KMS-11 (cell line): Measurements from ENCODE around the gene IGSF23.

ENCODE experiments used
- H2AFZ ChIP-seq: fragments of 200-600 bp; sonication (generic); 2 replicates; pipeline ENCODE4 v1.6.1; 2016; ENCODE audit warnings: antibody characterized with exemption, mixed run types, low read depth
- H3K27ac ChIP-seq: fragments of 200-600 bp; sonication (generic); 2 replicates; pipeline ENCODE4 v1.6.1; 2016; ENCODE audit warnings: mild to moderate bottlenecking, mixed run types
- H3K27me3 ChIP-seq: fragments of 200-600 bp; sonication (generic); 2 replicates; pipeline ENCODE4 v1.6.1; 2017; ENCODE audit warnings: mild to moderate bottlenecking, low read depth, mixed run types, moderate library complexity; ENCODE audit not compliant: insufficient read depth
- H3K36me3 ChIP-seq: fragments of 200-600 bp; sonication (generic); 2 replicates; pipeline ENCODE4 v1.6.1; 2017; ENCODE audit warnings: mild to moderate bottlenecking, mixed run types; ENCODE audit not compliant: insufficient read depth
- H3K4me1 ChIP-seq: fragments of 200-600 bp; sonication (generic); 2 replicates; pipeline ENCODE4 v1.6.1; 2016; ENCODE audit warnings: mild to moderate bottlenecking, low read depth, mixed run types; ENCODE audit not compliant: poor library complexity, severe bottlenecking
- H3K4me2 ChIP-seq: fragments of 200-600 bp; sonication (generic); 2 replicates; pipeline ENCODE4 v1.7.0; 2016; ENCODE audit warnings: mild to moderate bottlenecking, mixed run types
- H3K4me3 ChIP-seq: fragments of 200-600 bp; sonication (generic); IDR thresholded peaks from 2 replicates; pipeline ENCODE4 v1.6.1; 2017; ENCODE audit warnings: low read depth, low read length, mixed read lengths; ENCODE audit not compliant: insufficient read depth
- H3K79me2 ChIP-seq: fragments of 200-600 bp; sonication (generic); 2 replicates; pipeline ENCODE4 v1.6.1; 2016; ENCODE audit warnings: low read depth, mixed run types; ENCODE audit not compliant: insufficient read depth
- H3K9ac ChIP-seq: fragments of 200-600 bp; sonication (generic); 2 replicates; pipeline ENCODE4 v1.6.1; 2016; ENCODE audit warnings: mild to moderate bottlenecking, mixed run types
- H4K20me1 ChIP-seq: fragments of 200-600 bp; sonication (generic); 2 replicates; pipeline ENCODE4 v1.6.1; 2016; ENCODE audit warnings: mild to moderate bottlenecking, mixed run types; ENCODE audit not compliant: insufficient read depth
- TF ChIP-seq, protein P1 (sequence below): fragments of 200-600 bp; sonication (generic); conservative IDR thresholded peaks from 2 replicates; pipeline ENCODE4 v1.6.1; 2017; ENCODE audit warnings: low read depth, mild to moderate bottlenecking, antibody characterized with exemption, low read length, moderate library complexity, mixed read lengths

The IGSF23 gene

DNA sequence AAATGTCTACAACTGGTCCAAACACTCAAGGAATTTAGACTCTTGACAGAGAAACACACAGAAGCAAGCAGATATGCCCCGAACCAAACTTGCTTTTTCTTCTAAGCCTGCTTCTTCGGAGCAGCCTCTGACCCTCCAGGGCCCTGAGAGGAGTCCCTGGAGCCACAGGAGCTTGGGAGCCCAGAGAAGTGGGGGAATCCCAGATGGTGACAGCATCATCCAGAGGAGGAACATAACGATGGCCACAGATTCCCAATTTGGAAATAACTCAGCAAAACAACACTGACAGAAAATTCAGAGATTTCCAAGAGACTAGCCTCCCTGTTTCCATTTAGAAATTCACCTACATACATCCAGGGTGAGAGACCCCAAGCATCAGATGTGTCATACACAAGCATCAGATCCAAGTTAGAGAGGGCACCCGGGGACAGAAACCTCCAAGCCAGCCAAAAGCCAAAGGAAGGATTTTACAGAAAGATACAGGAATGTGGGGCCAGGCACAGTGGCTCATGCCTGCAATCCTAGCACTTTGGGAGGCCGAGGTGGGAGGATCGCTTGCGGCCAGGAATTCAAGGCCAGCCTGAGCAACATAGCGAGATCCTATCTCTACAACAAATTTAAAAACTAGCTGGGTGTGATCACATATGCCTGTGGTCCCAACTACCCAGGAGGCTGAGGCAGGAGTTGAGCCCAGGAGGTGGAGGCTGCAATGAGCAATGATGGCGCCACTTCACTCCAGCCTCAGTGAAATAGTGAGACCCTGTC is 28.3 kb downstream of the IGSF23 start:
- no peak overlapping the region for H3K9ac ChIP-seq
- TF ChIP-seq, protein P1, sequence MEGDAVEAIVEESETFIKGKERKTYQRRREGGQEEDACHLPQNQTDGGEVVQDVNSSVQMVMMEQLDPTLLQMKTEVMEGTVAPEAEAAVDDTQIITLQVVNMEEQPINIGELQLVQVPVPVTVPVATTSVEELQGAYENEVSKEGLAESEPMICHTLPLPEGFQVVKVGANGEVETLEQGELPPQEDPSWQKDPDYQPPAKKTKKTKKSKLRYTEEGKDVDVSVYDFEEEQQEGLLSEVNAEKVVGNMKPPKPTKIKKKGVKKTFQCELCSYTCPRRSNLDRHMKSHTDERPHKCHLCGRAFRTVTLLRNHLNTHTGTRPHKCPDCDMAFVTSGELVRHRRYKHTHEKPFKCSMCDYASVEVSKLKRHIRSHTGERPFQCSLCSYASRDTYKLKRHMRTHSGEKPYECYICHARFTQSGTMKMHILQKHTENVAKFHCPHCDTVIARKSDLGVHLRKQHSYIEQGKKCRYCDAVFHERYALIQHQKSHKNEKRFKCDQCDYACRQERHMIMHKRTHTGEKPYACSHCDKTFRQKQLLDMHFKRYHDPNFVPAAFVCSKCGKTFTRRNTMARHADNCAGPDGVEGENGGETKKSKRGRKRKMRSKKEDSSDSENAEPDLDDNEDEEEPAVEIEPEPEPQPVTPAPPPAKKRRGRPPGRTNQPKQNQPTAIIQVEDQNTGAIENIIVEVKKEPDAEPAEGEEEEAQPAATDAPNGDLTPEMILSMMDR, result no peak
- H3K79me2 ChIP-seq, result no peaks in the 10 kb centered on the region
- no peaks in the 10 kb centered on the region for H3K4me1 ChIP-seq
- H3K36me3 ChIP-seq, result no peaks in the 10 kb centered on the region
- no peak overlapping the region for H2AFZ ChIP-seq
- no peak overlapping the region for H3K4me2 ChIP-seq
- H4K20me1 ChIP-seq, result no peaks in the 10 kb centered on the region
- H3K4me3 ChIP-seq, result no peak overlapping the region
- no peak overlapping the region for H3K27ac ChIP-seq
- H3K27me3 ChIP-seq, result no peaks in the 10 kb centered on the region

DNA sequence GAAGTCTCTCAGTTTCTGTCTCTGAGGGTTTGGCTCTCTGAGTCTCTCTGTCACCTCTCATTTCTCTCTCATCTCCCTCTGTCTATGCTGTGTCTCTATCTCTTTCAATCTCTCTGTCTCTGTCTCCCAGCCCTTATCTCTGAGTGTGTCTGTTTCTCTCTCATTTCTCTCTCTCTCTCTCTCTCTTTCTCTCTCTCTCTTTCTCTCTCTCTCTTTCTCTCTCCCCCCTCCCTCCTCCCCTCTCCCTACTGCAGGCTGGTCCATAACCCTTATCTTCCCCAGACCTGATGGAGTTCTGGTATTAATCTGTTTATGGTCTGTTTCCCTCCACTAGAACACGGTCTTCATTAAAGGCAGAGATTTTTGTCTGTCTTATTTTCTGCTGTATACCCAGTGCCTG is 29.0 kb downstream of the IGSF23 start:
- TF ChIP-seq, protein P1, result no peak
- no peak overlapping the region for H2AFZ ChIP-seq
- H3K27me3 ChIP-seq, result no peaks in the 10 kb centered on the region
- H3K27ac ChIP-seq, result no peak overlapping the region
- no peak overlapping the region for H3K4me3 ChIP-seq
- no peak overlapping the region for H3K9ac ChIP-seq
- no peaks in the 10 kb centered on the region for H4K20me1 ChIP-seq
- H3K36me3 ChIP-seq, result no peaks in the 10 kb centered on the region
- H3K4me2 ChIP-seq, result no peak overlapping the region
- no peaks in the 10 kb centered on the region for H3K4me1 ChIP-seq
- no peaks in the 10 kb centered on the region for H3K79me2 ChIP-seq

DNA sequence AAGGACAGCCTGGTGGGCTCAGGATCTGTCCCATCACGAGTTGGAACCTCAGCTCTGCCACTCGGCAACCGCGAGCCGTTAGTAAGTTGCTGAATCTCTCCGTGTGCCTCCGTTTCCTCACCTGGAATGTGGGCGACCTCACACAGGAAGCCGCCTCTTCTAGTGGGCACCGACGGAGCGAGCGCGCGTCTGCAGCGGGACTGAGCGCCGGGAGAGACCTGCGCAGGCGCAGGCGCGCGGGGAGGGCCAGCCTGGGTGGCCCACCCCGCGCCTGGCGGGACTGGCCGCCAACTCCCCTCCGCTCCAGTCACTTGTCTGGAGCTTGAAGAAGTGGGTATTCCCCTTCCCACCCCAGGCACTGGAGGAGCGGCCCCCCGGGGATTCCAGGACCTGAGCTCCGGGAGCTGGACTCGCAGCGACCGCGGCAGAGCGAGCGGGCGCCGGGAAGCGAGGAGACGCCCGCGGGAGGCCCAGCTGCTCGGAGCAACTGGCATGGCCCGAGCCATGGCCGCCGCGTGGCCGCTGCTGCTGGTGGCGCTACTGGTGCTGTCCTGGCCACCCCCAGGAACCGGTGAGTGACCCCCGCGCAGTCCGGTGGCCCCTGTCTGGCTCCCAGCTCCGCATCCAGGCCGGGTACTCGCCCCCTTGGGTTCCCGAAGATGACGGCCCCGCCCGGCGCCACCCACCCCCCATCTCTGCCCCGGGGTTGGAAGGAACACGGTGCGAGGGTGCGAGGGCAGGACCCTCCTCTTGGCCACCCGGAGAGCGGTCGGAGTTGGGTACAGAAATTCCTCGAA is 30.4 kb downstream of the IGSF23 start, which contains the start of gene PVR:
Gene PVR, plus strand, starts transcription at position 306 of the 797 bp plus-strand sequence. Its CDS starts 187 bp downstream, at position 493.
- H3K4me1 ChIP-seq, result no peaks in the 10 kb centered on the region
- H3K4me2 ChIP-seq, result no peak within 1 kb of the TSS
- no peak within 1 kb of the TSS for H2AFZ ChIP-seq
- no peaks in the 10 kb centered on the region for H3K27me3 ChIP-seq
- H3K79me2 ChIP-seq, result no peaks in the 10 kb centered on the region
- H3K4me3 ChIP-seq, result no peak within 1 kb of the TSS
- H3K9ac ChIP-seq, result no peak within 1 kb of the TSS
- H3K36me3 ChIP-seq, result no peaks in the 10 kb centered on the region
- H3K27ac ChIP-seq, result no peak within 1 kb of the TSS
- H4K20me1 ChIP-seq, result no peaks in the 10 kb centered on the region
- TF ChIP-seq, protein P1, result no peak

DNA sequence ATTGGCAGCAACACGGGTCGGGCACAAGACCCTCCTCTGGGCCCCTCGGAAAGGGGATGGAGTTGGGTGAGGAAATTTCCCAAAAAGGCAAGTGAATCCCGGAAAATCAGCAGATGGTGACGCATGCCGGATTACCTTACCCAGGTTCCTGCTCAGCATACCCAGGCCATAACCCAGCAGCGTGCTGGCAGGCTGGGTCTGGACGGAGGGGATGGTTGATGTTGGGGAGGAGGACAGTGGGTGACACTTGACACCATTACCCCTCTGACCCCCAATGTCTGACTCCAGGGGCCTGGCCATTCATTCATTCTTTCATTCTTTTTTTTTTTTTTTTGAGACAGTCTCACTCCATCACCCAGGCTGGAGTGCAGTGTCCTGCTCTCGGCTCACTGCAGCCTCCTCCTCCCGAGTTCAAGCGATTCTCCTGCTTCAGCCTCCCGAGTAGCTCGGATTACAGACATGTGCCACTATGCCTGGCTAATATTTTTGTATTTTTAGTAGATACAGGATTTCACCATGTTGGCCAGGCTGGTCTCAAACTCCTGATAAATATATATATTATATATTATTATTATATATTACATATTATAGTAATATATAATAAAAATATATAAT is 31.1 kb downstream of the IGSF23 start:
- Histone ChIP-seq H4K20me1 (no peaks in the 10 kb centered on the region), H2AFZ (no peak overlapping the region), H3K27me3 (no peaks in the 10 kb centered on the region), H3K4me2 (no peak overlapping the region), H3K4me1 (no peaks in the 10 kb centered on the region), H3K9ac (no peak overlapping the region), H3K36me3 (no peaks in the 10 kb centered on the region), H3K79me2 (no peaks in the 10 kb centered on the region), H3K4me3 (no peak overlapping the region), H3K27ac (no peak overlapping the region)
- TF ChIP-seq, protein P1, result no peak
